Measurements from ENCODE around the gene ODC1.

ODC1 gene

GRCh38 chr2:10390369-10390801, 57.7 kb downstream of the ODC1 start:
- no peak for DNase-seq (ENCODE audit: low read depth)
- no peak for TF ChIP-seq CTCF (IDR thresholded peaks at IDR 0.05; ENCODE audit: control insufficient read depth, extremely low read depth, insufficient read depth)
- no peak overlapping the region for H3K4me3 ChIP-seq (ENCODE audit: low read depth, low read length)
